WTC11 (cell line): Measurements from ENCODE around the gene LMOD1. TPM values are rescaled to one million over a fixed set of nuclear protein-coding genes. Genes with fewer than 3 reads are reported as not detected.
"Not testable (repeated sequence)": the region's sequence is repeated elsewhere in the genome, so short reads cannot be mapped to it uniquely, and the experiment has no call there.

Experiments
- ATAC-seq: fragments of 200-7000 bp; cut with Tn5 transposase; 2 replicates; pipeline ENCODE4 v1.10.0; 2021; ENCODE audit warnings: mild to moderate bottlenecking, moderate library complexity
- CTCF ChIA-PET: fragments of 300-600 bp; sonication (Branson Sonifier 250); formaldehyde crosslinking; loops from one replicate; lab custom pipeline; 2021; ENCODE audit warnings: antibody characterized with exemption; lab: Charles Lee
- POLR2A ChIA-PET: fragments of 350-600 bp; sonication (Branson Sonifier 250); formaldehyde crosslinking; loops from one replicate; lab custom pipeline; 2021; ENCODE audit warnings: antibody characterized with exemption; lab: Charles Lee
- DNase-seq: peaks from one replicate; pipeline ENCODE4 v3.0.0; 2021; ENCODE audit warnings: low spot score
- H3K27ac Mint-ChIP-seq: 2 replicates; pipeline ENCODE4 v1.8.0; 2021; ENCODE audit warnings: mixed read lengths
- H3K27me3 Mint-ChIP-seq: 2 replicates; pipeline ENCODE4 v1.8.0; 2021; ENCODE audit warnings: low read depth, mild to moderate bottlenecking, moderate library complexity, mixed read lengths
- H3K36me3 Mint-ChIP-seq: 2 replicates; pipeline ENCODE4 v1.8.0; 2021; ENCODE audit warnings: mixed read lengths
- H3K4me1 Mint-ChIP-seq: 2 replicates; pipeline ENCODE4 v1.8.0; 2022; ENCODE audit warnings: mixed read lengths
- H3K4me3 Mint-ChIP-seq: 2 replicates; pipeline ENCODE4 v1.8.0; 2021; ENCODE audit warnings: mild to moderate bottlenecking, moderate library complexity, mixed read lengths
- H3K9me3 Mint-ChIP-seq: 2 replicates; pipeline ENCODE4 v1.8.0; 2021; ENCODE audit warnings: mixed read lengths
- AFF4 ChIP-seq: sonication (generic); formaldehyde crosslinking; IDR thresholded peaks from 2 replicates; pipeline ENCODE4 v1.8.1; 2023; ENCODE audit warnings: mild to moderate bottlenecking, missing genetic modification reagents, borderline replicate concordance
- ATF1 ChIP-seq: sonication (generic); formaldehyde crosslinking; IDR thresholded peaks from 2 replicates; pipeline ENCODE4 v1.8.1; 2023; ENCODE audit warnings: mild to moderate bottlenecking, moderate library complexity, missing genetic modification reagents
- CREM ChIP-seq: sonication (generic); formaldehyde crosslinking; IDR thresholded peaks from 2 replicates; pipeline ENCODE4 v1.8.1; 2022; ENCODE audit warnings: mild to moderate bottlenecking, missing genetic modification reagents, moderate library complexity
- CTCF ChIP-seq: fragments of 200-600 bp; IDR thresholded peaks from 2 replicates; pipeline ENCODE4 v1.8.0; 2022; ENCODE audit warnings: antibody characterized with exemption
- FOXJ3 ChIP-seq: sonication (generic); formaldehyde crosslinking; IDR thresholded peaks from 2 replicates; pipeline ENCODE4 v1.9.0; 2021; ENCODE audit warnings: missing genetic modification reagents, mild to moderate bottlenecking, borderline replicate concordance
- HMGA2 ChIP-seq: fragments of 250-450 bp; sonication (Bioruptor Pico); IDR thresholded peaks from 2 replicates; pipeline ENCODE4 v1.4.0; 2021; ENCODE audit warnings: mild to moderate bottlenecking, moderate library complexity
- HMGXB4 ChIP-seq: sonication (generic); formaldehyde crosslinking; IDR thresholded peaks from 2 replicates; pipeline ENCODE4 v1.8.1; 2023; ENCODE audit warnings: mild to moderate bottlenecking, moderate library complexity, missing genetic modification reagents
- IRF2 ChIP-seq: sonication (generic); formaldehyde crosslinking; IDR thresholded peaks from 2 replicates; pipeline ENCODE4 v1.8.0; 2022; ENCODE audit warnings: low read depth, missing genetic modification reagents, borderline replicate concordance
- JUN ChIP-seq: sonication (generic); formaldehyde crosslinking; IDR thresholded peaks from 2 replicates; pipeline ENCODE4 v1.8.0; 2023; ENCODE audit warnings: mild to moderate bottlenecking, missing genetic modification reagents
- NFYB ChIP-seq: sonication (generic); formaldehyde crosslinking; conservative IDR thresholded peaks from 2 replicates; pipeline ENCODE4 v1.8.0; 2022; ENCODE audit warnings: low read depth, missing genetic modification reagents
- OVOL2 ChIP-seq: fragments of 250-450 bp; sonication (Bioruptor Pico); IDR thresholded peaks from 2 replicates; pipeline ENCODE4 v1.9.0; 2021; ENCODE audit warnings: mild to moderate bottlenecking, borderline replicate concordance
- RELA ChIP-seq: sonication (generic); formaldehyde crosslinking; IDR thresholded peaks from 2 replicates; pipeline ENCODE4 v1.8.1; 2022; ENCODE audit warnings: missing genetic modification reagents, mild to moderate bottlenecking, borderline replicate concordance
- ZBTB21 ChIP-seq: sonication (generic); formaldehyde crosslinking; IDR thresholded peaks from 2 replicates; pipeline ENCODE4 v1.8.1; 2023; ENCODE audit warnings: mild to moderate bottlenecking, missing genetic modification reagents, borderline replicate concordance
- ZNF425 ChIP-seq: fragments of 250-450 bp; sonication (Bioruptor Pico); conservative IDR thresholded peaks from 2 replicates; pipeline ENCODE4 v1.9.0; 2021; ENCODE audit warnings: mild to moderate bottlenecking
- ZNF512 ChIP-seq: sonication (generic); formaldehyde crosslinking; IDR thresholded peaks from 2 replicates; pipeline ENCODE4 v1.8.1; 2022; ENCODE audit warnings: missing genetic modification reagents, borderline replicate concordance
- ZNF532 ChIP-seq: fragments of 250-450 bp; sonication (Bioruptor Pico); IDR thresholded peaks from 2 replicates; pipeline ENCODE4 v1.9.0; 2021; ENCODE audit warnings: mild to moderate bottlenecking, borderline replicate concordance
- total RNA-seq: library from RNA; stranded (reverse); gene quantifications from 3 replicates; pipeline ENCODE4 v1.2.3, GENCODE V29; 2021

The LMOD1 gene
- total RNA-seq, 1 experiment from 2014 or later, result 1.5 TPM

GRCh38 chr1:201964261-201964660 is 17.9 kb upstream of the LMOD1 start (continued):
- TF ChIP-seq ZNF425 (CRISPR knock-in tag) (no peak), NFYB (no peak), OVOL2 (CRISPR knock-in tag) (no peak), IRF2 (CRISPR knock-in tag) (no peak)
- TF ChIP-seq, all 79 proteins: peak for 0

- H3K9me3 Mint-ChIP-seq, POLR2A ChIA-PET, H3K27me3 Mint-ChIP-seq, ATAC-seq, H3K4me1 Mint-ChIP-seq, DNase-seq, H3K27ac Mint-ChIP-seq, H3K4me3 Mint-ChIP-seq: not testable (repeated sequence)
- CTCF ChIA-PET, result interaction anchor here (0.6 to 3.9 kb wide), 3 partner anchors 66 to 155 kb away, joined by 4 to 13 read pairs (median 5); no protein-coding TSS in a partner anchor
- H3K36me3 Mint-ChIP-seq, result peaks cover 74% of the 10 kb centered on the region
Measured at GRCh38 chr1:201962382-201962781, 16.0 kb upstream of the LMOD1 start.

- ChIA-PET CTCF (no interaction called here), POLR2A (no interaction called here)
- no peak for TF ChIP-seq FOXJ3 (CRISPR knock-in tag)
- no peak for TF ChIP-seq AFF4 (CRISPR knock-in tag)
- no peak for TF ChIP-seq NFYB
- no peak for TF ChIP-seq ZBTB21 (CRISPR knock-in tag)
- TF ChIP-seq ATF1 (CRISPR knock-in tag), result no peak
- no peak for TF ChIP-seq HMGA2 (CRISPR knock-in tag)
- TF ChIP-seq RELA (CRISPR knock-in tag), result no peak
- no peak for TF ChIP-seq ZNF512 (CRISPR knock-in tag)
- TF ChIP-seq CREM, result no peak
- TF ChIP-seq HMGXB4, result no peak
- no peak for TF ChIP-seq JUN (CRISPR knock-in tag)
- no peak for TF ChIP-seq CTCF
- TF ChIP-seq ZNF532 (CRISPR knock-in tag), result no peak
- H3K36me3 Mint-ChIP-seq, result peaks cover 50% of the 10 kb centered on the region
- H3K4me1 Mint-ChIP-seq, result peaks cover 10% of the 10 kb centered on the region
- ATAC-seq (no peak), DNase-seq (no peak)
- H3K4me3 Mint-ChIP-seq, result no peak overlapping the region
- no peaks in the 10 kb centered on the region for H3K9me3 Mint-ChIP-seq
- H3K27ac Mint-ChIP-seq, result no peak overlapping the region
- H3K27me3 Mint-ChIP-seq, result no peaks in the 10 kb centered on the region
Measured at GRCh38 chr1:201958348-201958747, 12.0 kb upstream of the LMOD1 start.
